Keratinocyte (primary cell): Measurements from ENCODE around the gene FAM13A. TPM values are rescaled to one million over a fixed set of nuclear protein-coding genes. Genes with fewer than 3 reads are reported as not detected.

Experiments used
- DNase-seq: peaks from one replicate; pipeline ENCODE4 v3.0.0-alpha.2; 2011; ENCODE audit warnings: low read depth, missing footprints, low spot score
- FAIRE-seq: peaks from 2 replicates; lab custom pipeline; 2011; peaks lifted over from hg19 to GRCh38; lab: Jason Lieb, UNC
- H2AFZ ChIP-seq: 2 replicates; pipeline ENCODE4 v1.6.0; 2012; ENCODE audit warnings: low read length, control low read depth, inconsistent platforms; ENCODE audit not compliant: control insufficient read depth
- H3K27ac ChIP-seq: 2 replicates; pipeline ENCODE4 v1.5.1; 2011; ENCODE audit warnings: low read length; ENCODE audit not compliant: control insufficient read depth, insufficient read depth
- H3K27me3 ChIP-seq: 3 replicates; pipeline ENCODE4 v1.6.0; 2011; ENCODE audit warnings: low read length; ENCODE audit not compliant: control insufficient read depth, insufficient read depth; ENCODE audit errors: extremely low read depth
- H3K36me3 ChIP-seq, 2 experiments: 2 replicates in 1 of 2; 3 replicates in 1 of 2; pipeline ENCODE4 v1.5.1; 2011; ENCODE audit warnings: low read length in 2 of 2, mild to moderate bottlenecking in 1 of 2; ENCODE audit not compliant: control insufficient read depth in 2 of 2, insufficient read depth in 2 of 2; ENCODE audit errors: extremely low read depth in 1 of 2
- H3K4me1 ChIP-seq: 3 replicates; pipeline ENCODE4 v1.5.1; 2011; ENCODE audit warnings: low read length; ENCODE audit not compliant: control insufficient read depth, insufficient read depth; ENCODE audit errors: extremely low read depth
- H3K4me2 ChIP-seq: 3 replicates; pipeline ENCODE4 v1.6.0; 2011; ENCODE audit warnings: low read depth, low read length; ENCODE audit not compliant: control insufficient read depth, insufficient read depth; ENCODE audit errors: extremely low read depth
- H3K4me3 ChIP-seq, 3 experiments: fragments of 200-600 bp in 1 of 3; sonication (generic) in 1 of 3; 2 replicates in 2 of 3; 3 replicates in 1 of 3; pipeline ENCODE4 v1.5.1; 2011 to 2016; ENCODE audit warnings: low read length in 3 of 3, mild to moderate bottlenecking in 3 of 3, control low read depth in 2 of 3, inconsistent platforms in 1 of 3, low read depth in 1 of 3, mixed read lengths in 1 of 3, mixed run types in 1 of 3, moderate library complexity in 1 of 3; ENCODE audit not compliant: control insufficient read depth in 2 of 3, insufficient read depth in 2 of 3; ENCODE audit errors: extremely low read depth in 1 of 3
- H3K79me2 ChIP-seq: 2 replicates; pipeline ENCODE4 v1.6.0; 2012; ENCODE audit warnings: low read length; ENCODE audit not compliant: control insufficient read depth, insufficient read depth
- H3K9ac ChIP-seq: 3 replicates; pipeline ENCODE4 v1.6.0; 2011; ENCODE audit warnings: low read length; ENCODE audit not compliant: control insufficient read depth, insufficient read depth; ENCODE audit errors: extremely low read depth
- H3K9me1 ChIP-seq: 3 replicates; pipeline ENCODE4 v1.6.0; 2011; ENCODE audit warnings: low read length; ENCODE audit not compliant: control insufficient read depth, insufficient read depth; ENCODE audit errors: extremely low read depth
- H3K9me3 ChIP-seq: 2 replicates; pipeline ENCODE4 v1.5.1; 2012; ENCODE audit warnings: low read depth, low read length; ENCODE audit not compliant: control insufficient read depth
- H4K20me1 ChIP-seq: 3 replicates; pipeline ENCODE4 v1.6.0; 2011; ENCODE audit warnings: low read length; ENCODE audit not compliant: control insufficient read depth, insufficient read depth; ENCODE audit errors: extremely low read depth
- CTCF ChIP-seq, 3 experiments: IDR thresholded peaks in 1 of 3; conservative IDR thresholded peaks in 1 of 3; optimal IDR thresholded peaks in 1 of 3; 2 replicates in 2 of 3; 3 replicates in 1 of 3; pipeline versions ENCODE3 to v1.5.1; 2011; ENCODE audit warnings: low read length in 3 of 3, mild to moderate bottlenecking in 3 of 3, moderate library complexity in 2 of 3, control low read depth in 1 of 3, inconsistent platforms in 1 of 3; ENCODE audit not compliant: insufficient read depth in 2 of 3; ENCODE audit errors: extremely low read depth in 1 of 3
- EZH2 ChIP-seq: IDR thresholded peaks from one replicate; pipeline ENCODE4 v1.6.1; 2012; ENCODE audit warnings: inconsistent platforms, mild to moderate bottlenecking, low read length, moderate library complexity
- dilution Hi-C: fragments of 300-500 bp; cut with MboI; formaldehyde crosslinking; loops from one replicate; pipeline ENCODE4 v1.7.0; 2020; ENCODE audit warnings: low sequenced_read_pairs; ENCODE audit not compliant: extremely low pct_ligation_motif_present
- polyA plus RNA-seq, 5 experiments: library from polyadenylated mRNA; depleted of rRNA in 3 of 5; stranded (reverse) in 3 of 5; stranded (forward) in 1 of 5; unstranded in 1 of 5; fragments of >200 nt; gene quantifications; 1 replicate in 1 of 5; 2 replicates in 3 of 5; 3 replicates in 1 of 5; pipeline versions ENCODE4 v1.2.1 to v1.2.3, GENCODE V29; 2011 to 2012; ENCODE audit warnings: missing spikeins in 2 of 5, low read depth in 1 of 5, low replicate concordance in 1 of 5

Gene FAM13A
- polyA plus RNA-seq, 1 donor (not counting 4 experiments of a cell fraction or from before 2014, with no cell fraction given): 6.0 TPM

GRCh38 chr4:88969271-88969670 is 87.7 kb downstream of the FAM13A start:
- Histone ChIP-seq H3K9me3 (no peaks in the 10 kb centered on the region), H3K36me3 (no peaks in the 10 kb centered on the region), H3K27me3 (no peaks in the 10 kb centered on the region), H3K4me3 (no peak overlapping the region), H3K4me2 (no peak overlapping the region), H4K20me1 (no peaks in the 10 kb centered on the region), H3K4me1 (peaks cover 5% of the 10 kb centered on the region), H3K79me2 (no peaks in the 10 kb centered on the region), H2AFZ (no peak overlapping the region), H3K9me1 (peaks cover 2% of the 10 kb centered on the region), H3K27ac (no peak overlapping the region), H3K9ac (no peak overlapping the region)
- no peak for TF ChIP-seq CTCF (optimal IDR thresholded peaks at IDR 0.05 in 1 of 3, IDR thresholded peaks at IDR 0.05 in 1 of 3, conservative IDR thresholded peaks at IDR 0.05 in 1 of 3; ENCODE audit: extremely low read depth in 1 of 3, insufficient read depth in 2 of 3, low read length in 3 of 3)
- no peak for TF ChIP-seq EZH2
- dilution Hi-C loops: no loop called here
- DNase-seq (no peak), FAIRE-seq (no peak)

- DNase-seq (no peak), FAIRE-seq (peak; percentile 20)
- Histone ChIP-seq H3K79me2 (no peaks in the 10 kb centered on the region), H3K27me3 (no peaks in the 10 kb centered on the region), H3K9ac (no peak overlapping the region), H3K27ac (no peak overlapping the region), H3K9me3 (no peaks in the 10 kb centered on the region), H3K9me1 (no peaks in the 10 kb centered on the region), H3K4me3 (no peak overlapping the region), H3K36me3 (no peaks in the 10 kb centered on the region), H3K4me2 (no peak overlapping the region), H4K20me1 (no peaks in the 10 kb centered on the region), H2AFZ (no peak overlapping the region), H3K4me1 (peaks cover 14% of the 10 kb centered on the region)
- TF ChIP-seq EZH2 (no peak), CTCF (optimal IDR thresholded peaks at IDR 0.05 in 1 of 3, IDR thresholded peaks at IDR 0.05 in 1 of 3, conservative IDR thresholded peaks at IDR 0.05 in 1 of 3; ENCODE audit: extremely low read depth in 1 of 3, insufficient read depth in 2 of 3, low read length in 3 of 3) (no peak)
- dilution Hi-C loops: no loop called here
Observed at GRCh38 chr4:88967883-88968331, 89.1 kb downstream of the FAM13A start.
